GM12878 (cell line): Measurements from ENCODE around the gene DUS2. TPM values are rescaled to one million over a fixed set of nuclear protein-coding genes. Genes with fewer than 3 reads are reported as not detected.

Source experiments
- BCL3 ChIP-seq: IDR thresholded peaks from 2 replicates; pipeline ENCODE4 v1.6.1; 2011; ENCODE audit warnings: borderline replicate concordance, low read depth, mild to moderate bottlenecking, moderate library complexity, low read length; ENCODE audit not compliant: insufficient read depth, poor library complexity, severe bottlenecking
- CBX5 ChIP-seq: sonication (generic); IDR thresholded peaks from 2 replicates; pipeline ENCODE4 v1.6.1; 2016; ENCODE audit warnings: low read depth, moderate library complexity, mild to moderate bottlenecking, inconsistent platforms
- EED ChIP-seq: sonication (generic); IDR thresholded peaks from 2 replicates; pipeline ENCODE4 v1.6.1; 2016; ENCODE audit warnings: antibody characterized with exemption, low read depth
- EGR1 ChIP-seq, 2 experiments: IDR thresholded peaks; 1 replicate in 1 of 2; 2 replicates in 1 of 2; pipeline ENCODE4 v1.6.1; 2011 to 2012; ENCODE audit warnings: low read depth in 2 of 2, low read length in 2 of 2, borderline replicate concordance in 1 of 2, mild to moderate bottlenecking in 1 of 2, moderate library complexity in 1 of 2
- FOS ChIP-seq: IDR thresholded peaks from 3 replicates; pipeline ENCODE4 v1.6.1; 2011; ENCODE audit warnings: borderline replicate concordance; ENCODE audit not compliant: insufficient read length; ENCODE audit errors: extremely low read depth
- GABPA ChIP-seq: IDR thresholded peaks from 2 replicates; pipeline ENCODE4 v1.6.1; 2014; ENCODE audit warnings: antibody characterized with exemption, low read depth, mild to moderate bottlenecking, inconsistent platforms
- HCFC1 ChIP-seq: fragments of 150-350 bp; IDR thresholded peaks from 2 replicates; pipeline ENCODE4 v1.6.1; 2014; ENCODE audit warnings: low read length
- HDGF ChIP-seq: fragments of 450-650 bp; IDR thresholded peaks from 2 replicates; pipeline ENCODE4 v1.6.1; 2016; ENCODE audit warnings: antibody characterized with exemption
- IKZF1 ChIP-seq: fragments of 450-650 bp; conservative IDR thresholded peaks from 2 replicates; pipeline ENCODE4 v1.6.1; 2017; ENCODE audit warnings: antibody characterized with exemption, mild to moderate bottlenecking
- IKZF2 ChIP-seq, 2 experiments: fragments of 450-650 bp; IDR thresholded peaks; 2 replicates each; pipeline ENCODE4 v1.6.1; 2017; ENCODE audit warnings: mild to moderate bottlenecking in 2 of 2, moderate library complexity in 2 of 2
- KLF5 ChIP-seq: fragments of 450-650 bp; IDR thresholded peaks from 2 replicates; pipeline ENCODE4 v1.6.1; 2014; ENCODE audit warnings: mild to moderate bottlenecking; ENCODE audit not compliant: partially characterized antibody
- LARP7 ChIP-seq: fragments of 450-650 bp; IDR thresholded peaks from 2 replicates; pipeline ENCODE4 v1.6.1; 2017; ENCODE audit warnings: mild to moderate bottlenecking
- MEF2B ChIP-seq: fragments of 450-650 bp; IDR thresholded peaks from 2 replicates; pipeline ENCODE4 v1.6.1; 2018; ENCODE audit warnings: mild to moderate bottlenecking, moderate library complexity; ENCODE audit not compliant: partially characterized antibody, poor library complexity, severe bottlenecking
- MTA2 ChIP-seq: fragments of 450-650 bp; IDR thresholded peaks from 2 replicates; pipeline ENCODE4 v1.6.1; 2016; ENCODE audit warnings: low read depth, mild to moderate bottlenecking, moderate library complexity
- MYB ChIP-seq: fragments of 150-350 bp; IDR thresholded peaks from 2 replicates; pipeline ENCODE4 v1.6.1; 2014; ENCODE audit warnings: mild to moderate bottlenecking, low read depth, low read length, borderline replicate concordance
- NFXL1 ChIP-seq: fragments of 450-650 bp; IDR thresholded peaks from 2 replicates; pipeline ENCODE4 v1.6.1; 2017; ENCODE audit warnings: antibody characterized with exemption, mild to moderate bottlenecking, borderline replicate concordance
- RFX5 ChIP-seq: IDR thresholded peaks from 2 replicates; pipeline ENCODE4 v1.6.1; 2011; ENCODE audit warnings: low read depth, low read length, improper control_type of control experiment
- SMAD1 ChIP-seq: fragments of 450-650 bp; IDR thresholded peaks from 2 replicates; pipeline ENCODE4 v1.6.1; 2018; ENCODE audit warnings: mild to moderate bottlenecking, low read depth; ENCODE audit not compliant: partially characterized antibody
- SMAD5 ChIP-seq: IDR thresholded peaks from 2 replicates; pipeline ENCODE4 v1.6.1; 2016; ENCODE audit warnings: antibody characterized with exemption, low read depth
- SP1 ChIP-seq: IDR thresholded peaks from one replicate; pipeline ENCODE4 v1.6.1; 2011; ENCODE audit warnings: low read depth, low read length
- SUPT20H ChIP-seq: IDR thresholded peaks from 2 replicates; pipeline ENCODE4 v1.6.1; 2011; ENCODE audit warnings: low read depth, mild to moderate bottlenecking, low read length, moderate library complexity, borderline replicate concordance; ENCODE audit not compliant: control insufficient read depth
- YBX1 ChIP-seq: fragments of 450-650 bp; IDR thresholded peaks from 2 replicates; pipeline ENCODE4 v1.6.1; 2016; ENCODE audit warnings: antibody characterized with exemption
- ZNF274 ChIP-seq: IDR thresholded peaks from one replicate; pipeline ENCODE4 v1.8.0; 2011; ENCODE audit not compliant: insufficient read length, insufficient read depth
- ZZZ3 ChIP-seq: IDR thresholded peaks from 2 replicates; pipeline ENCODE4 v1.6.1; 2011; ENCODE audit warnings: low read depth; ENCODE audit not compliant: control insufficient read depth, insufficient read length
- polyA plus RNA-seq, 11 experiments: library from polyadenylated mRNA; depleted of rRNA in 4 of 11; unstranded in 6 of 11; stranded (reverse) in 5 of 11; fragments of >200 nt; fragmentation: Nextera tagmentation in 4 of 11; fragmentation: Illumina TruSeq in 1 of 11; extraction: Ambion mirVana in 4 of 11; extraction: Trizol in 1 of 11; gene quantifications; 1 replicate in 1 of 11; 2 replicates in 10 of 11; pipeline versions ENCODE4 v1.2.1 to v1.2.3, GENCODE V29; 2011 to 2016; ENCODE audit warnings: inconsistent platforms in 2 of 11, missing spikeins in 2 of 11, low read depth in 1 of 11
- total RNA-seq, 4 experiments: library from RNA; depleted of rRNA in 3 of 4; stranded (reverse); fragments of >200 nt in 3 of 4; fragmentation: Illumina TruSeq in 1 of 4; extraction: Trizol in 1 of 4; gene quantifications; 2 replicates each; pipeline versions ENCODE4 v1.2.1 to v1.2.3, GENCODE V29; 2013 to 2021
- TF ChIP-seq, protein P1 (sequence below): fragments of 450-650 bp; IDR thresholded peaks from 2 replicates; pipeline ENCODE4 v1.6.1; 2016; ENCODE audit warnings: mild to moderate bottlenecking
- TF ChIP-seq, protein P2 (sequence below): fragments of 450-650 bp; formaldehyde crosslinking; IDR thresholded peaks from 2 replicates; pipeline ENCODE4 v1.4.0; 2020; ENCODE audit warnings: mild to moderate bottlenecking, moderate library complexity

DUS2 gene
- total and polyA plus RNA-seq, 10 of the 15 experiments (the other 5 are each of a cell fraction or from before 2014, with no cell fraction given), result 4.8 to 32.3 (median 25.5) TPM

DNA sequence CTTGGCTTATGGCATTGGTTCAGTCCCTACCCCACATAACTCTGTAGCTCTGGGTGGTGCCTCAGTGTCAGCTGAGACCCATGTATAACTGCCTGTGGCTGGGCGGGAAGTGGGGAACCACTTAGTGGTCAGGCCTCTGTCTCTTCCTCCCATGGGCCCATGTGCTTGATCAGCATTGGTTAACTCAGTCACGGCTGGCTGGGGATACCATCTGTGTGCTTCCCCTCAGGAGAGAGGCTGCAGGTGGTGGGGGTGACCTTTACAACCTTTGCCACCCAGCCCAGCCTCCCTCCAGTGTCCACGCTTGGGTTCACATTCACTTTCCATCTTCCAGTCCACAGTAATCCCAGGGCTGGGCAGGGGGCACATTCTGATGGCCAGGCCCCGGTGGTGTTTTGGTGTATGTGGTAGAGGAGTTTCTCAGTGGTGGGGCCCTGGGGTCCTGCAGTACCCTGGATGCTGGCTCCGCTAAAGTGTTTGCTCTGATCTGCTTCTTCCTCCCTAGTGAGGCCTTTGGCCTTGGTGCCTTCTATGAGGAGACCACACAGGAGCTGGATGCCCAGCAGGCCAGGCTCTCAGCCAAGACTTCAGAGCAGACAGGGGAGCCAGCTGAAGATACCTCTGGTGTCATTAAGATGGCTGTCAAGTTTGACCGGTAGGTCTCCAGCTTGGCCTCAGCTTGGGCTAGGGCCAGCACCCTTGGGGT is 51.9 kb downstream of the DUS2 start (continued):
- TF ChIP-seq RFX5 (no peak), IKZF2 (IDR thresholded peaks at IDR 0.05) (peak; percentile 89), ZZZ3 (no peak), SMAD5 (no peak), SUPT20H (no peak), EGR1 (IDR thresholded peaks at IDR 0.05; ENCODE audit: borderline replicate concordance in 1 of 2, low read depth in 2 of 2, low read length in 2 of 2) (0 out of 3 replicates have a peak, but pooled peaks of 1 of the 2 experiments have one; percentile 12), BCL3 (peak; percentile 51), NFXL1 (no peak), FOS (no peak), IKZF1 (peak; percentile 94), KLF5 (peak; percentile 21), LARP7 (0 out of 2 replicates have a peak, but pooled peaks have one; percentile 14), YBX1 (no peak), CBX5 (no peak), MYB (peak; percentile 78; the same call in 1 of the 2 replicates), ZNF274 (no peak), SMAD1 (no peak), HDGF (0 out of 2 replicates have a peak, but pooled peaks have one; percentile 70), SP1 (peak; percentile 79), MEF2B (peak; percentile 92), GABPA (no peak), HCFC1 (0 out of 2 replicates have a peak, but pooled peaks have one; percentile 14), EED (peak; percentile 84), MTA2 (peak; percentile 89)
- TF ChIP-seq, protein P1, sequence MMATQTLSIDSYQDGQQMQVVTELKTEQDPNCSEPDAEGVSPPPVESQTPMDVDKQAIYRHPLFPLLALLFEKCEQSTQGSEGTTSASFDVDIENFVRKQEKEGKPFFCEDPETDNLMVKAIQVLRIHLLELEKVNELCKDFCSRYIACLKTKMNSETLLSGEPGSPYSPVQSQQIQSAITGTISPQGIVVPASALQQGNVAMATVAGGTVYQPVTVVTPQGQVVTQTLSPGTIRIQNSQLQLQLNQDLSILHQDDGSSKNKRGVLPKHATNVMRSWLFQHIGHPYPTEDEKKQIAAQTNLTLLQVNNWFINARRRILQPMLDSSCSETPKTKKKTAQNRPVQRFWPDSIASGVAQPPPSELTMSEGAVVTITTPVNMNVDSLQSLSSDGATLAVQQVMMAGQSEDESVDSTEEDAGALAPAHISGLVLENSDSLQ, result 0 out of 2 replicates have a peak, but pooled peaks have one; percentile 13
- TF ChIP-seq, protein P2, sequence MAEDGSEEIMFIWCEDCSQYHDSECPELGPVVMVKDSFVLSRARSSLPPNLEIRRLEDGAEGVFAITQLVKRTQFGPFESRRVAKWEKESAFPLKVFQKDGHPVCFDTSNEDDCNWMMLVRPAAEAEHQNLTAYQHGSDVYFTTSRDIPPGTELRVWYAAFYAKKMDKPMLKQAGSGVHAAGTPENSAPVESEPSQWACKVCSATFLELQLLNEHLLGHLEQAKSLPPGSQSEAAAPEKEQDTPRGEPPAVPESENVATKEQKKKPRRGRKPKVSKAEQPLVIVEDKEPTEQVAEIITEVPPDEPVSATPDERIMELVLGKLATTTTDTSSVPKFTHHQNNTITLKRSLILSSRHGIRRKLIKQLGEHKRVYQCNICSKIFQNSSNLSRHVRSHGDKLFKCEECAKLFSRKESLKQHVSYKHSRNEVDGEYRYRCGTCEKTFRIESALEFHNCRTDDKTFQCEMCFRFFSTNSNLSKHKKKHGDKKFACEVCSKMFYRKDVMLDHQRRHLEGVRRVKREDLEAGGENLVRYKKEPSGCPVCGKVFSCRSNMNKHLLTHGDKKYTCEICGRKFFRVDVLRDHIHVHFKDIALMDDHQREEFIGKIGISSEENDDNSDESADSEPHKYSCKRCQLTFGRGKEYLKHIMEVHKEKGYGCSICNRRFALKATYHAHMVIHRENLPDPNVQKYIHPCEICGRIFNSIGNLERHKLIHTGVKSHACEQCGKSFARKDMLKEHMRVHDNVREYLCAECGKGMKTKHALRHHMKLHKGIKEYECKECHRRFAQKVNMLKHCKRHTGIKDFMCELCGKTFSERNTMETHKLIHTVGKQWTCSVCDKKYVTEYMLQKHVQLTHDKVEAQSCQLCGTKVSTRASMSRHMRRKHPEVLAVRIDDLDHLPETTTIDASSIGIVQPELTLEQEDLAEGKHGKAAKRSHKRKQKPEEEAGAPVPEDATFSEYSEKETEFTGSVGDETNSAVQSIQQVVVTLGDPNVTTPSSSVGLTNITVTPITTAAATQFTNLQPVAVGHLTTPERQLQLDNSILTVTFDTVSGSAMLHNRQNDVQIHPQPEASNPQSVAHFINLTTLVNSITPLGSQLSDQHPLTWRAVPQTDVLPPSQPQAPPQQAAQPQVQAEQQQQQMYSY (CRISPR knock-in tag), result no peak
